HL-60 (cell line): ENCODE results near the gene PITPNB.

ENCODE experiments used
- DNase-seq, 2 experiments: peaks; one replicate each; pipeline ENCODE4 v3.0.0-alpha.2; 2010 to 2020; ENCODE audit warnings: low read depth in 1 of 2, low spot score in 1 of 2
- H3K27ac ChIP-seq: fragments of 250-450 bp; sonication (Bioruptor Pico); replicated peaks from 2 replicates; pipeline ENCODE4 v1.5.1; 2020; ENCODE audit warnings: mild to moderate bottlenecking, moderate library complexity
- H3K27me3 ChIP-seq: fragments of 250-450 bp; sonication (Bioruptor Pico); 2 replicates; pipeline ENCODE4 v1.5.1; 2021; ENCODE audit warnings: mild to moderate bottlenecking, moderate library complexity; ENCODE audit not compliant: insufficient read depth, poor library complexity, severe bottlenecking
- H3K4me3 ChIP-seq: replicated peaks from 2 replicates; pipeline ENCODE4 v1.5.1; 2011; ENCODE audit warnings: mild to moderate bottlenecking, control low read depth, low read length; ENCODE audit not compliant: insufficient read depth
- CTCF ChIP-seq: IDR thresholded peaks from one replicate; pipeline ENCODE4 v1.5.1; 2011; ENCODE audit warnings: low read length, control low read depth, inconsistent platforms; ENCODE audit not compliant: insufficient read depth
- GABPA ChIP-seq: IDR thresholded peaks from 2 replicates; pipeline ENCODE4 v1.6.1; 2012; ENCODE audit warnings: low read depth
- POLR2AphosphoS5 ChIP-seq: IDR thresholded peaks from 2 replicates; pipeline ENCODE4 v1.6.1; 2012; ENCODE audit warnings: low read depth
- REST ChIP-seq: IDR thresholded peaks from 2 replicates; pipeline ENCODE4 v1.6.1; 2012; ENCODE audit warnings: low read depth; ENCODE audit not compliant: insufficient replicate concordance
- SPI1 ChIP-seq: IDR thresholded peaks from 2 replicates; pipeline ENCODE4 v1.6.1; 2012; ENCODE audit warnings: low read depth, mild to moderate bottlenecking, borderline replicate concordance

The PITPNB gene

GRCh38 chr22:27856386-27856785 is 62.7 kb downstream of the PITPNB start:
- TF ChIP-seq POLR2AphosphoS5 (no peak), CTCF (no peak), SPI1 (no peak), GABPA (no peak), REST (no peak)
- Histone ChIP-seq H3K27me3 (no peaks in the 10 kb centered on the region), H3K4me3 (no peak overlapping the region), H3K27ac (no peak overlapping the region)
- DNase-seq = no peak

GRCh38 chr22:27853424-27853823 is 65.6 kb downstream of the PITPNB start:
- H3K27ac ChIP-seq = no peak overlapping the region
- DNase-seq = peak in 1 of 2 experiments; percentile 17
- H3K4me3 ChIP-seq = no peak overlapping the region
- TF ChIP-seq REST (no peak), POLR2AphosphoS5 (no peak), CTCF (no peak)
- no peaks in the 10 kb centered on the region for H3K27me3 ChIP-seq

GRCh38 chr22:27851974-27852746 is 66.9 kb downstream of the PITPNB start:
- TF ChIP-seq REST (no peak), POLR2AphosphoS5 (no peak), GABPA (no peak), SPI1 (no peak), CTCF (no peak)
- DNase-seq = no peak
- Histone ChIP-seq H3K27me3 (no peaks in the 10 kb centered on the region), H3K4me3 (no peak overlapping the region), H3K27ac (no peak overlapping the region)
